HG03439 (cell line): Measurements from ENCODE around the gene SLC2A1.

Experiments
- ATAC-seq: cut with Tn5 transposase; IDR thresholded peaks from one replicate; pipeline ENCODE4 v1.9.1; 2021; ENCODE audit warnings: mild to moderate bottlenecking, moderate library complexity; ENCODE audit not compliant: unreplicated experiment

SLC2A1 gene

DNA sequence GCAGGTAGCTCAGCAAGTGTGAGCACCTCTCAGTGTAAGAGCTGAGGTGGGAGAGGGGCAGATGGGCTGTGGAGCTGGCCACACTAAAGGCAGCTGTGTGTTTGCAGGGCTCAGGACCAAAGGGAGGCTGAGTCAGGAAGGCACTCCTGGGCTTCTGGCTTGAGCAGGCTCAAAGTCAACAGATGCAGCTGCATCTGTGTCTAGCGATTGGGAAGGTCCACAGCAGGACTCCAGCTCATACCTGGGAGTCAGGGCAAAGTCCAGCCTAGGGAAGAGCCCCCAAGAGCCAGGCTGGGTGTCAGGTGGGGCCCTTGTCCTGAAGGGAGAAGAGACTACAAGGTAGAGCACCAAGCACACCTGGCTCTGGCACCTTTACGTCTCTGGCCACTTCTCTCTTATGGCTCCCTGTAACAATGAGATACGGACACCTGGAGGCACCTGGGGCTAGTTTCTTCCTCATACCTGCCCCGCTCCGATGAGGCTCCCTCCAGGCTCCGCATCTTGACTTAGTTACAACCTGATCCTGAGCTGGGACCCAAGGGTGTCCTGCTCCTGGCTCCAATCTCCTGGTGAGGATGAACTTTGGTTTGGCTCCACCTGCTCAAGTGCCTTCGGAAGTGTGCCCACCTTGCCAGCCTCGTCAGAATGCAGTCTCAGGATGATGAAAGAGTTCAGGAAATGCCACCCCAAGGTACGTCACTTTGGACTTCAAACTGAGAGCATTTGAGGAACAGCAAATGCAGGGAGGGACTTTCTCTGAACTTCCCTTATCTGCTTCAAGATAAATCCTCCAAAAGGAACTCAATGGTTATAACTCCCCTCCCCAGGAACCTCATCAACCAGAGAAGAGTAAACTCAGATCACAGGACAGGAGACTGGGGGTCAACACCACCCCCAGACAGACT, 21.5 kb upstream of the SLC2A1 start:
- no peak for ATAC-seq

DNA sequence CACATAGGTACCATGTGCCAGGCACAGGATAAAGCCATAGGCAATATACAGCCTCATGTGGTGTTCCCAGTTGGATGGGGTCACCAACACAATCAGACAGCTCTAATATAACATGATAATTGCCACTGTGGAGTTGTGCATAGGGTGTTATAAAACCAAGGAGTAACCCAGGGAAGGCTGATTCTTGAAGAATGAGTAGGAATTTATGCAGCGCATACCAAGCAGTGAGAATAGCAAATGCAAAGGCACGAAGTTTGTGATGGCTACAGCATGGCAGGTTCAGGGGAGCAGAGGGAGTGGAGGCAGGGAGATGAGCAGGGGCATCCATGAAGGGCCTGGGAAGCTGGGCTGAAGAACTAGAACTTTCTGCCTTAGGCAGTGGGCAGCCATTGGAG, 20.4 kb upstream of the SLC2A1 start:
- ATAC-seq = no peak

DNA sequence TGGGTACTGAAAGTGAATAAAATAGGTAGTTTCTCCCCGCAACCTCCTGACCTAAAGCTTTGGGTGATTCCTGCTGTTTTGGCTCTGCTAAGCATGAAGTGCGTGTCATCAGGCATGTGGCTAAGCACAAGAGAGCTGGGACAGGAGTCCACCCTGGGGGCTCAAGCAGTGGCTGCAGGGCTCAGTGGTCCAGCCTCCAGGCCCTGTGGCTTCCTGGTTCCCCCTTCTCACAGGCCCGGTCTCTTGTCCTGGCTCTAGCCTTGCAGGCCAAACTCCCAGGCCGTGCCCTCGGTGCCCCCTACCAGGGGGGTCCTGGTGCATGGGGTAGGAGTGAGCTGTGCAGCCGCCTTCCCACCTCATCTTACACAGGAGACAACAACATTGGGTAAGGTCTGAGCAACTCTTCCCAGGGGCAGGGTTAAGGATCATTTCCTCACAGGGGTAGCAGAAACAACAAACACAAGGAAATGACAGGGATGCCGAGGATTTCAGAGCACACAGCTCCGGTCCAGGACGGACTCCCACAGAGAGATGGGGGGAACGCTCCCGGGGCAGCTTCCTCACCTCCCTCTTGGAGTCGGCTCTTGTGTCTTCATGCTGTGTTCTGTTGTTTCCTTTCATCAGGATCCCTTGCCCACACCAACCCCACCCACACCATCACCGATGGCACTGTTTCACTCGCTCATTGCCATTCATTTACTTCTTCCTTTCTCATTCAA, 19.8 kb upstream of the SLC2A1 start:
- no peak for ATAC-seq

DNA sequence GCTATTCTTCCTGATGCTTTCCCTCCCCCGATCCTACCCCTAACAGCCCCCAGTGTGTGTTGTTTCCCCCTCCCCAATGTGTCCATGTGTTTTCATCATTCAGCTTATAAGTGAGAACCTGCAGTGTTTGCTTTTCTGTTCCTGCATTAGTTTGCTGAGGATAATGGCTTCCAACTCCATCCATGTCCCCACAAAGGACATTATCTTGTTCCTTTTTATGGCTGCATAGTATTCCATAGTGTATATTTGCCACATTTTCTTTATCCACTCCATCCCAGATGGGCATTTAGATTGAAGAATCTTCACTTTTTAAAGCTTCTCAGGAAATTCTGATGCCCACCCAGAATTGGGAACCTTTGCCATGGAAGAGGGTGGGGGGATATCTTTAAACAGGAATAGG, 19.0 kb upstream of the SLC2A1 start:
- no peak for ATAC-seq

GRCh38 chr1:42975561-42976225, 17.0 kb upstream of the SLC2A1 start:
- ATAC-seq = no peak

DNA sequence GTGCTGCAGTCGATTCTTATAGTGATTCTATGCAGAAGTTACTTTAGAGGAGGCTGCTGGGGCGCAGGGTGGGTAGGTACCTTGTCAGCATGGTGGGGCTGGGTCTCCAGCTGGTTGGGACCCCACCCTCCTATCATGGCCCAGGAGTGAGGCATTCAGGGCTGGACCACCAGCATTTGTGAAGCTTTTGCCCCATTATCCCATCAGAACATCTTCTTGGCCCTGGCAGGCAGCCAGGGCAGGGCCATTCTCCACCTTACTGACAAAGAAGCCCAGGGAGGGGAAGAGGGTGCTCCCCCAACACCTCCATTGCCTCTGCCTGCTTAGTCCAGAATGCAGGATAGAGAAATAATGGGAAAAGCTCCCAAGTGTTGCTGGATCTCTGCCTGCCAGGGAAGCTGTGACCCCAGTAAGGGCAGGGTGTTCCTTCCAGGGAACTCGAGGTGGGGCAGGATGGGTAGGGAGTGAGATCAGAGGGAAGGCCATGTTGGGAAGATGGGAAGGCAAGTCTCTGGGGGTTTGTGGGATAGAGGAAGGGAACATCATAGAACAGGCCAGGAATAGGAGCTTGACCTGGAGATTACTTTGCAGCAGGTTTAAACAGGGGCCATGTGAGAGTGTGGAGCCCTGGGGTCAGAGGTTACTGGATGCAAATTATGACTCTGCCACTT, 16.2 kb upstream of the SLC2A1 start:
- no peak for ATAC-seq

DNA sequence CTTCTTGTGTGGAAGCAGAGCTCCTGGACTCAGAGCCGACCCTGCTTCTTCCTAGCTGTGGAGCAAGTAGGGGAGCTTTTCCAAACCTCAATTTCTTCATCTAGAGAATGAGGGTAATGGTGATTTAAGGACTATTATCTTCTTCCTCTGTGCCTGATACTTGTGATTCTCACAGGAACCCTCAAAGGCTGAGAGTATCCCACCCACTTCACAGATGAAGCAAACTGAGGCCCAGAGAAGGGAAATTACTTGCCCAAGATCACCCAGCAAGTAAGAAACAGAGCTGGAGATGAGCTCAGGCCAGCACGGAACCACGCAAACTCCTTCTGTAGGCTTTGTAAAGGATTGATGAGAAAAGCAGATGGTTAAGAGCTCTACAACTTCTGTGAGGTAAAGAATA, 15.1 kb upstream of the SLC2A1 start:
- no peak for ATAC-seq

DNA sequence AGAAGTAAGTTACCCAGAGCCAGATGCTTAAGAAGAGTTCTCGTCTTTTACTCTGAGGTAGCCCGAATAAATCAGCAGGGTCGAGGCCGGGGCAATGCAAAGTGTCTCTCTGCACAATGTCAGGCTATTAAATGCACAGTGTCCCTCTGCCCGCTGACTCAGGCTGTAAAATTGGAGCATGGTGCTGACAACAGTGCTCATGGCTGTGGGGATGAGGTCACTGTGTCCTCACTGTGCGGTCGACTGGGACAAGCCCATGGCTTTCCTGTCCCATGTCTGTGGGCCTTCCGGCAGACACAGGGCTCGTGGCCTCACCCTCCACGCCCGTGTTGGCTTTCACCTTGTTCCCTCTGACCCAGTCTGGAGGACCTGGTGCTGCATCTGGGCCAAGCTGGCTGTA, 14.6 kb upstream of the SLC2A1 start:
- ATAC-seq = no peak

- no peak for ATAC-seq
Observed at GRCh38 chr1:42971841-42972291, 13.2 kb upstream of the SLC2A1 start.

- ATAC-seq = no peak
Observed at GRCh38 chr1:42970143-42970542, 11.5 kb upstream of the SLC2A1 start.

DNA sequence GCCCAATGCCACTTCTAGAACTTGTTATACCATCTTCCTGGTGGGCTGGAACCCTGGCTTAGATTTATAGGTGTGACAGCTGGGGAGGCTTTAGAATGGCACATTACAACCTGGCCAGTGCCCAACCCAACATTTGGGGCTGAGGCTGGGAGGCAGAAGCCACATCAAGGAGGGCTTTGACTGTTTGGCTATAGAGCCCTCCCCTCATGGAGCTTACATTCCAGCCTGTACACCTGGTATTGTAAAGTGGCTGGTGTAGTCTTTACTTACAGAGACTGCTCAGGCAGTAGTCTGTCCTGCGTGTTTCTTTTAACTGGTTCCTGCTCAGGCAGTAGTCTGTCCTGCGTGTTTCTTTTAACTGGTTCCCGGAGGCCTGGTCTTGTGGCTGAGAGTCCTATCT, 10.0 kb upstream of the SLC2A1 start:
- ATAC-seq = no peak

DNA sequence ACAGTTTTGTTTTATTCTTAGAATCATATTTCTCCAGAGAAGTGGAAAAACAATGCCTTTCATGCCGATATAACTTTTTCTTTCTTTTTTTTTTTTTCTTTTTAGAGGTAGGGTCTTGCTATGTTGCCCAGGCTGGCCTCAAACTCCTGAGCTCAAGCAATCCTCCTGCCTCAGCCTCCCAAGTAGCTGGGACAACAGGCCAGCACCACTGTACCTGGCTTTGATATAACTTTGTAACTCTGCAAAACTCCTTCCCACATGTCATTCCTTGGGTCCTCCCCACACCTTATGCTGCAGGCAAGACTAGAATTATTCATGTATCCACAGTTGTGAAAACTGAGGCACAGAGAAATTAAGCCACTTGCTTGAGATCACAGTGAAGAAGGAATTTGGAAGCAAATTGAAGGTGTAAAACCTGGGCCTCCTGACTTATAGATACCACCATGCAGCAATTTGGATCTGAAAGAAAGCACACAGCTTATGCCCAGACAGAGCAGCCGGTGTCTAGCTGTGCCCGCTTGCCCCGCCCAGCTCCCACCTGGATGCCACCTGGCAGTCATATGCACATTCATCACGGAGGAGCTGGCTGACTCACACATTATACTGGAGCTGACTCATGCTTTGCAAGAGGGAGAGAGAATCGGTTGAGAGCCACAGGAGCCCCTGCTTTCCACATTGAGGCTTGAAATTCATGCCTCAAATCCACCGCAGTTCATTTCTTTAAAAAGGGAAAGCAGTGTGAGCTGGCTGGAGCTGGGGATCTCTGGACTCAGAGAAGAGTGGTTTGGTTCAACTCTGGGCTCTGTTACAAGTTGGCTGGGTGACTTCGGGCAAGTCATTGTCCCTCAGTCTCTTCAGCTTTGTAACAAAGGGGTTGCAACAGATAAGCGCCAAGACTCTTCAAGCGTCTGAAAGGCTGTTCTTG, 8.3 kb upstream of the SLC2A1 start:
- ATAC-seq = no peak

DNA sequence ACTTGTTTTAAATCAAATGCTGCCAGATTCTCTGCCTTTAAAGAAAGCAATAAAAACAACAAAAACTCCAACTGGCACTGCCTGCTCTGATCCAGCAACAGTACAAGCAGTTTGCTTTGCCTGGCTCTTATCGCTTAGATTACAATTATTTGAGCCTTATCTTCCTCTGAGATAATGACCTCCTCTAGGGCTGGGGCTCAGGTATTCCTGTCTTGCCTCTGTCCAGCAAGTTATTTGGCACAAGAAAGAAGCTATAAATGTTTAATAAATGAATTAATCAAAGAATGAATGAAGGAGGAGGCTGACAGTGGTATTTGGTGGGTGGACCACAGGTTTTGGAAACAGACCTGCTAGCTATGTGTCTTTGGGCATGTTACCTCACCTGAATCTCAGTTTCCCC, 6.7 kb upstream of the SLC2A1 start:
- ATAC-seq = no peak

GRCh38 chr1:42964044-42964812, 5.6 kb upstream of the SLC2A1 start:
- no peak for ATAC-seq

DNA sequence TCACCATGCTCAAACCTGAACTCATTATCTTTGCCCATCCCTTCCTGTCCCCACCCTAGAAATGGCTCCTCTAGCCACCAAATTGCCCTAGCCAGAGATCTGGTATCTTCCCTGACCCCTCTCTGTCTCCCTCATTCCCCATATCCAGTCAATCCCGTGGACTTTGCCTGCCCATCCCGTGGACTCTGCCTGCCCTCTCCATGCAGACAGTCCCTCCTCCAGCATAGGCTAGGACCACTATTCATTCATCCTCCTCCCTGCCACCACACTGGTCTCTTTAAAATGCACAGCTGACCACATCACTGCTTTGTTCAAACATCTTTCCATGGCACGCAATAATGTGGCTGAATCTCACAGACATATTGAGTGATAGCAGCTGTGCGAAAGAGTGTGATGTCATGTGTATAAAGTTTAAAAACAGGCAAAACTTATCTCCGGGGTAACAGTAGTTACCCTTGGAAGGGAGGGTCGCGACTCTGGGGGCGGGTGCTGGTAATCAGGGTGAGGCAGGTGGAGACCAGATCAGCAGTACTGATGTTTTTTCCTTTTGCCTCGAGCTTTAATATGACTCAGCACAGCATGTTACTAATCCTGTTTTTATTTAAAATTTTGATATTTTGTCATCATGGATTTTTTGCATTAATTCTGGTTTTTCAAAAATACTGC, 4.8 kb upstream of the SLC2A1 start:
- ATAC-seq = no peak

GRCh38 chr1:42962641-42963377, 4.1 kb upstream of the SLC2A1 start:
- no peak for ATAC-seq

GRCh38 chr1:42961312-42962091, 2.8 kb upstream of the SLC2A1 start:
- no peak for ATAC-seq
